ENCODE measurements around the gene SLC35D3. TPM values are rescaled to one million over a fixed set of nuclear protein-coding genes. Genes with fewer than 3 reads are reported as not detected.
"Not testable (repeated sequence)": the region's sequence is repeated elsewhere in the genome, so short reads cannot be mapped to it uniquely, and the experiment has no call there.

Gene SLC35D3
- total RNA-seq, 1 experiment from 2014 or later: not detected

GRCh38 chr6:136923116-136923953 lies 1.2 kb downstream of the SLC35D3 start:
- no peak for DNase-seq (ENCODE audit: low read depth)

GRCh38 chr6:136923954-136924673 lies 2.0 kb downstream of the SLC35D3 start:
- no peak for DNase-seq (ENCODE audit: low read depth)

GRCh38 chr6:136926383-136926782 lies 4.3 kb downstream of the SLC35D3 start:
- DNase-seq (ENCODE audit: low read depth): no peak

- DNase-seq (ENCODE audit: low read depth): no peak
Observed at GRCh38 chr6:136927292-136927691, 5.2 kb downstream of the SLC35D3 start.

- DNase-seq (ENCODE audit: low read depth): no peak
Observed at GRCh38 chr6:136930528-136930927, 8.4 kb downstream of the SLC35D3 start.

- no peak for DNase-seq (ENCODE audit: low read depth)
Observed at GRCh38 chr6:136932599-136932998, 10.5 kb downstream of the SLC35D3 start.

GRCh38 chr6:136945072-136945471 lies 23.0 kb downstream of the SLC35D3 start:
- DNase-seq (ENCODE audit: low read depth): no peak

- no peak for DNase-seq (ENCODE audit: low read depth)
Observed at GRCh38 chr6:136945711-136946121, 23.6 kb downstream of the SLC35D3 start.

GRCh38 chr6:136947037-136947436 lies 24.9 kb downstream of the SLC35D3 start:
- no peak for DNase-seq (ENCODE audit: low read depth)

- not testable (repeated sequence) for DNase-seq (ENCODE audit: low read depth)
Observed at GRCh38 chr6:136949957-136950356, 27.9 kb downstream of the SLC35D3 start.

- no peak for DNase-seq (ENCODE audit: low read depth)
Observed at GRCh38 chr6:136950436-136951126, 28.5 kb downstream of the SLC35D3 start.

- peak; percentile 10 for DNase-seq (ENCODE audit: low read depth)
Observed at GRCh38 chr6:136952714-136953260, 30.7 kb downstream of the SLC35D3 start.

- no peak for DNase-seq (ENCODE audit: low read depth)
Observed at GRCh38 chr6:136955123-136955522, 33.0 kb downstream of the SLC35D3 start.

GRCh38 chr6:136956590-136957544 lies 34.8 kb downstream of the SLC35D3 start:
- DNase-seq (ENCODE audit: low read depth): no peak

- no peak for DNase-seq (ENCODE audit: low read depth)
Observed at GRCh38 chr6:136958168-136958567, 36.1 kb downstream of the SLC35D3 start.

GRCh38 chr6:136959471-136959891 lies 37.4 kb downstream of the SLC35D3 start:
- no peak for DNase-seq (ENCODE audit: low read depth)

GRCh38 chr6:136959935-136960334 lies 37.8 kb downstream of the SLC35D3 start:
- not testable (repeated sequence) for DNase-seq (ENCODE audit: low read depth)

GRCh38 chr6:136960781-136961180 lies 38.7 kb downstream of the SLC35D3 start:
- DNase-seq (ENCODE audit: low read depth): no peak

GRCh38 chr6:136961848-136962247 lies 39.7 kb downstream of the SLC35D3 start:
- DNase-seq (ENCODE audit: low read depth): no peak

GRCh38 chr6:136962661-136963060 lies 40.6 kb downstream of the SLC35D3 start:
- peak; percentile 24 for DNase-seq (ENCODE audit: low read depth)

- no peak for DNase-seq (ENCODE audit: low read depth)
Observed at GRCh38 chr6:136963259-136963658, 41.2 kb downstream of the SLC35D3 start.

Data from Daoy (cell line).